IMR-90 (cell line): Measurements from ENCODE around the gene TMEM176A. TPM values are rescaled to one million over a fixed set of nuclear protein-coding genes. Genes with fewer than 3 reads are reported as not detected.

ENCODE experiments used
- ATAC-seq: fragments of 200-7000 bp; cut with Tn5 transposase; 2 replicates; pipeline ENCODE4 v1.9.1; 2020; ENCODE audit warnings: low read depth, mild to moderate bottlenecking, moderate library complexity
- BruUV-seq: library from RNA; stranded (reverse); fragments of 400-500 nt; replicated peaks from 2 replicates; lab custom pipeline; 2021; lab: Mats Ljungman, UMichigan
- CTCF ChIA-PET: fragments of 300-600 bp; formaldehyde crosslinking; extraction: SDS; loops from one replicate; lab custom pipeline; 2021; ENCODE audit warnings: antibody characterized with exemption; lab: Yijun Ruan, JAX
- POLR2A ChIA-PET: fragments of 300-600 bp; sonication (Branson Sonifier 250); formaldehyde crosslinking; loops from one replicate; lab custom pipeline; 2022; ENCODE audit warnings: antibody characterized with exemption; ENCODE audit not compliant: unreplicated experiment; lab: Charles Lee
- DNase-seq: peaks from one replicate; pipeline ENCODE4 v3.0.0; 2013
- H2AFZ ChIP-seq: replicated peaks from 2 replicates; pipeline ENCODE3; 2013; ENCODE audit warnings: low read length, mild to moderate bottlenecking; ENCODE audit not compliant: poor library complexity
- H2AK5ac ChIP-seq: 2 replicates; pipeline ENCODE4 v1.6.1; 2013; ENCODE audit warnings: low read depth, low read length, inconsistent platforms
- H2AK9ac ChIP-seq: replicated peaks from 2 replicates; pipeline ENCODE3; 2013; ENCODE audit warnings: mild to moderate bottlenecking, low read depth, low read length, moderate library complexity; ENCODE audit not compliant: poor library complexity
- H2BK120ac ChIP-seq: 2 replicates; pipeline ENCODE4 v1.6.1; 2013; ENCODE audit warnings: low read depth, low read length, inconsistent platforms
- H2BK15ac ChIP-seq: 3 replicates; pipeline ENCODE4 v1.6.1; 2013; ENCODE audit warnings: low read depth, low read length, inconsistent platforms
- H2BK20ac ChIP-seq: 2 replicates; pipeline ENCODE4 v1.6.1; 2013; ENCODE audit warnings: low read depth, mild to moderate bottlenecking, inconsistent platforms, low read length, moderate library complexity
- H2BK5ac ChIP-seq: 2 replicates; pipeline ENCODE4 v1.6.1; 2013; ENCODE audit warnings: mild to moderate bottlenecking, low read depth, low read length, inconsistent platforms; ENCODE audit not compliant: poor library complexity, severe bottlenecking
- H3K14ac ChIP-seq: replicated peaks from 2 replicates; pipeline ENCODE4 v1.6.1; 2013; ENCODE audit warnings: low read depth, low read length, inconsistent platforms
- H3K18ac ChIP-seq: 2 replicates; pipeline ENCODE4 v1.6.1; 2013; ENCODE audit warnings: low read depth, low read length, control low read depth
- H3K23ac ChIP-seq: 2 replicates; pipeline ENCODE4 v1.6.1; 2013; ENCODE audit warnings: low read depth, low read length, inconsistent platforms
- H3K27ac ChIP-seq: 2 replicates; pipeline ENCODE4 v1.5.1; 2013; ENCODE audit warnings: mild to moderate bottlenecking, control low read depth, low read length; ENCODE audit not compliant: insufficient read depth
- H3K27me3 ChIP-seq: 2 replicates; pipeline ENCODE4 v1.6.1; 2013; ENCODE audit warnings: low read length; ENCODE audit not compliant: control insufficient read depth, insufficient read depth
- H3K36me3 ChIP-seq: 2 replicates; pipeline ENCODE4 v1.6.1; 2013; ENCODE audit warnings: low read length, mixed read lengths; ENCODE audit not compliant: control insufficient read depth, insufficient read depth
- H3K4ac ChIP-seq: 2 replicates; pipeline ENCODE4 v1.6.1; 2013; ENCODE audit warnings: low read depth, low read length, inconsistent platforms
- H3K4me1 ChIP-seq: 2 replicates; pipeline ENCODE4 v1.6.1; 2013; ENCODE audit warnings: low read length, mixed read lengths; ENCODE audit not compliant: control insufficient read depth, insufficient read depth
- H3K4me2 ChIP-seq: 2 replicates; pipeline ENCODE4 v1.6.1; 2013; ENCODE audit warnings: low read depth, mild to moderate bottlenecking, control low read depth, low read length, moderate library complexity
- H3K4me3 ChIP-seq: 2 replicates; pipeline ENCODE4 v1.5.1; 2013; ENCODE audit warnings: low read depth, mild to moderate bottlenecking, control low read depth, low read length, moderate library complexity; ENCODE audit not compliant: insufficient read depth
- H3K56ac ChIP-seq: 2 replicates; pipeline ENCODE4 v1.6.1; 2013; ENCODE audit warnings: low read length, inconsistent platforms; ENCODE audit not compliant: insufficient read depth; ENCODE audit errors: extremely low read depth
- H3K79me1 ChIP-seq, 2 experiments: 2 replicates each; pipeline ENCODE4 v1.6.1; 2013; ENCODE audit warnings: low read length in 2 of 2, inconsistent platforms in 1 of 2, low read depth in 1 of 2
- H3K9ac ChIP-seq: 2 replicates; pipeline ENCODE4 v1.6.1; 2013; ENCODE audit warnings: low read depth, low read length, control low read depth
- H3K9me1 ChIP-seq: 2 replicates; pipeline ENCODE4 v1.6.1; 2013; ENCODE audit warnings: low read length, inconsistent platforms; ENCODE audit not compliant: insufficient read depth
- H3K9me3 ChIP-seq: 2 replicates; pipeline ENCODE4 v1.6.1; 2013; ENCODE audit warnings: low read length; ENCODE audit not compliant: control insufficient read depth, insufficient read depth
- H4K20me1 ChIP-seq: 2 replicates; pipeline ENCODE4 v1.6.1; 2013; ENCODE audit warnings: low read length, inconsistent platforms; ENCODE audit not compliant: insufficient read depth
- H4K5ac ChIP-seq: 2 replicates; pipeline ENCODE4 v1.6.1; 2013; ENCODE audit warnings: mild to moderate bottlenecking, low read depth, low read length, control low read depth
- H4K8ac ChIP-seq, 2 experiments: 2 replicates each; pipeline ENCODE4 v1.6.1; 2013; ENCODE audit warnings: low read depth in 2 of 2, low read length in 2 of 2, control low read depth in 1 of 2, inconsistent platforms in 1 of 2
- H4K91ac ChIP-seq: 2 replicates; pipeline ENCODE4 v1.6.1; 2013; ENCODE audit warnings: low read depth, low read length, inconsistent platforms; ENCODE audit not compliant: insufficient read depth
- MAFK ChIP-seq: IDR thresholded peaks from 2 replicates; pipeline ENCODE4 v1.6.1; 2012; ENCODE audit warnings: low read depth, low read length, improper control_type of control experiment
- WGBS, 2 experiments: methylation state at CpG; one replicate each; pipeline versions ENCODE4 v1.1.5 to v1.1.7; 2013; ENCODE audit warnings: missing lambda C conversion rate in 2 of 2; ENCODE audit not compliant: insufficient read length in 1 of 2; ENCODE audit errors: extremely low coverage in 2 of 2; 5-methylcytosine and 5-hydroxymethylcytosine counted together
- dilution Hi-C: fragments of 300-500 bp; cut with HindIII; formaldehyde crosslinking; loops from one replicate; pipeline ENCODE4 v1.14.3; 2018; ENCODE audit warnings: low sequenced_read_pairs; ENCODE audit not compliant: unreplicated experiment
- in situ Hi-C: fragments of 300-500 bp; cut with MboI; formaldehyde crosslinking; loops from 3 replicates; pipeline ENCODE4 v1.14.3; 2019; ENCODE audit warnings: low sequenced_read_pairs, inconsistent platforms, mixed read lengths
- intact Hi-C: fragments of 100-400 bp; cut with micrococcal nuclease; formaldehyde crosslinking; loops from 2 replicates; pipeline ENCODE4 v1.10.0; 2022
- polyA plus RNA-seq, 3 experiments: library from polyadenylated mRNA; depleted of rRNA; stranded (reverse); fragments of >200 nt; gene quantifications; 2 replicates each; pipeline ENCODE4 v1.2.3, GENCODE V29; 2012; ENCODE audit warnings: low replicate concordance in 1 of 3
- total RNA-seq: library from RNA; depleted of rRNA; stranded (reverse); fragments of >200 nt; gene quantifications from 2 replicates; pipeline ENCODE4 v1.2.3, GENCODE V29; 2012

Gene TMEM176A
- total and polyA plus RNA-seq, 2 of the 4 experiments (the other 2 are of a cell fraction) = not detected

GRCh38 chr7:150759479-150759878 is 41.1 kb upstream of the TMEM176A start:
- no peaks in the 10 kb centered on the region for H3K79me1 ChIP-seq
- no peak overlapping the region for H4K8ac ChIP-seq
- no peak overlapping the region for H2AK9ac ChIP-seq
- WGBS, 2 experiments = 57% methylated on average over 1 of the region's 1 CpG; no CpG with 5 or more reads in 1 of the 2 experiments
- no peaks in the 10 kb centered on the region for H4K20me1 ChIP-seq
- no peaks in the 10 kb centered on the region for H3K36me3 ChIP-seq
- no peak overlapping the region for H3K27ac ChIP-seq
- DNase-seq = no peak
- H3K9me3 ChIP-seq = no peaks in the 10 kb centered on the region
- no peak overlapping the region for H3K56ac ChIP-seq
- intact Hi-C loops = loop anchor here (10.0 kb wide), 1 partner anchor 475 kb away; no protein-coding TSS in a partner anchor
- no peak overlapping the region for H3K18ac ChIP-seq
- in situ Hi-C loops = no loop called here
- H4K5ac ChIP-seq = no peak overlapping the region
- H2BK15ac ChIP-seq = no peak overlapping the region
- H4K91ac ChIP-seq = no peak overlapping the region
- H3K27me3 ChIP-seq = no peaks in the 10 kb centered on the region
- H2AK5ac ChIP-seq = no peak overlapping the region
- ATAC-seq = no peak
- ChIA-PET CTCF (interaction anchor here (1.0 kb wide), 2 partner anchors 19 to 311 kb away, joined by 4 read pairs; no protein-coding TSS in a partner anchor), POLR2A (no interaction called here)
- H3K9ac ChIP-seq = no peak overlapping the region
- H3K23ac ChIP-seq = no peak overlapping the region
- H2AFZ ChIP-seq = no peak overlapping the region
- H3K4me3 ChIP-seq = no peak overlapping the region
- no peak for TF ChIP-seq MAFK
- no peaks in the 10 kb centered on the region for H3K9me1 ChIP-seq
- dilution Hi-C loops = no loop called here
- no peak overlapping the region for H3K14ac ChIP-seq
- no peak overlapping the region for H3K4me2 ChIP-seq
- no peaks in the 10 kb centered on the region for H3K4me1 ChIP-seq
- no peak overlapping the region for H3K4ac ChIP-seq
- H2BK120ac ChIP-seq = no peak overlapping the region
- no peak overlapping the region for H2BK5ac ChIP-seq
- BruUV-seq = no TSS peak
- no peak overlapping the region for H2BK20ac ChIP-seq
